HG02981 (cell line): ENCODE results near the gene S100A4.

ENCODE experiments used
- ATAC-seq: cut with Tn5 transposase; IDR thresholded peaks from one replicate; pipeline ENCODE4 v1.9.1; 2021; ENCODE audit warnings: mild to moderate bottlenecking, moderate library complexity; ENCODE audit not compliant: unreplicated experiment

S100A4 gene

DNA sequence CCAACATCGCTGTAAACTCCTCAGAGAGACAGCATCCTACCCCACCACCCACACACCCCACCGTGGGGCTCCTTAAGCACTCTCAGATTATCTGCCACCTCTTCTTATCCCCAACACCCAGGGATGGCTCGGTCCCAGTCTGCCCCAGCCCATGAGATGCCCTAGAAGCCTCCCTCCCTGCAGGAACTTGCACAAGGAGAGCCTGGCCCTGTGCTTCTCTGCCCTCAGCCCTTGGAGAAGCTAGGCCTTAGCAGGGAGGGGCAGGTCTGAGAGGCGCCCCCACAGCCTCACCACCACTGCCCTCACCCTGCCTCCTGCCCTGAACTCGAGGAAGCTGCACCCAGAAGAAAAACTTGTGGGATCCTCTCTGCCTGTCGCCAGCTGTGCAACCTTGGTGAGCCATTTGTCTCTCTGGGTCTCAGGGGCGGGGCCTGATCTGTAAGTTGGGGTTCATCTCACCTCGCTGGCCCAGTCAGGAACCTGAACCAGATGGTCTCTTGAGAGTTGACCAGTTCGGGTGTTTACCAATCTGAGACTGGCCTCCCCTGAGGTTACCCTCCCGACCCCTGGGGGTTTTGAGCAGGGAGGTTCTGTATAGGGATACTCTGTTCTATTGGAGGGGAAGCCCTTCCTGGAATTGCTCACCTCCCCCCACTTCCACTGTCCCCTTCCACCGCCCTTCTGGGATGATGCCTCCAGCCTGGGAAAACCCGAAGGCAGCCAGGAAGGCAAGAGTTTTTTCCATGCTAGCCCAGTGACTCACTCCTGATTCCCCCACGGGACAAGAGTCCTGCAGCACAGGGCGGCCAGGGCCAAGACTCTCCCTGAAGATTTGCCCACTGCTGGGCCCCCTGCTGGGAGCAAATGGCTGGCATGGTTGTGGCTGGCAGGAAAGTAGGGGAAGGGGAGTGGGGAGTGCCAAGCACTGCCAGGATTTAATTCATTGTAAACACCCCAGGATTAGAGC is 3.4 kb upstream of the S100A4 start, which contains the start of gene S100A3:
Gene S100A3, minus strand, starts transcription at position 537 of the 967 bp plus-strand sequence. CDS start 773 bp downstream, outside the sequence.
- ATAC-seq: no peak

DNA sequence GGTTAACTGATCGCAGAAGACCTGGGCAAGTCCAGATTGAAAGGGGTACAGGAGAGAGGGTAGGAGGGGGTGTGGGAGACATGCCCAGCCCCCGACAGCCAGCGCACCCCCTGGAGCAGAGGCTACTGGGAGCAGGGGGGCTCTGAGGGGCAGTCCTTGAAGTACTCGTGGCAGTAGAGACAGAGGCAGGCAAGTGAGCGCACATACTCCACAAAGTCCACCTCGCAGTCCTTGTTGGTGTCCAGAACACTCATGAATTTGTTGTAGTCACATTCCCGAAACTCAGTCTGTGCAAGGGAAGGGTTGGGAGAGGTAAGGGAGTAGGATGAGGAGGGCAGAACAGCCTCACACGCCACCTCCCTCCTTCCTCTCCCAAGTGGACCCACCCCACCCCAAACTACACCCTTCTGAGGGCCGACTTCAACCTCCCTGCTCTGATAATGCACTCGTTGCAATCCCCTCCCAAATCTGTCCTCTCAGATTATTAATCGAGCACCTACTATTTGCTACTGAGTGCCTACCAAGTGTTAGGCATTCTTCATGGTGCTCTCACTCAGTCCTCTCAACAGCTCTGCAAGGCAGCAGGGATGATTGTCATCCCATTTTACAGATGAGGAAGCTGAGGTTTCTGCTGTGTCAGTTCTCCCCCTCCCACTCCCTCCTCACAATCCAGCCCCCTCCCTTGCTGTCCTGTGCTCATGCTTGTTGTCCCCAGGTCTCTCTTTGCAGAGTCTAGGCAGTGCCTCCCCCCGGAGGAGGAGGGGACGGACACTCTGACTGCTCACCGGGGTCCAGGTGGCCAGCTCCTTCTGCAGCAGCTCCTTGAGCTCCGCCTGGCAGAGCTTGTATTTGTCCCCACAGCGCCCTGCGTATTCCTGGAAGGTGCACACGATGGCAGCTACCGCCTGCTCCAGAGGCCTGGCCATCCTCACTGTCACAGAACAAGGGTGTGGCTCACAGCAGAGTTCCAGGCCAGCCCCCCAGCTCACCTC is 2.2 kb upstream of the S100A4 start:
- no peak for ATAC-seq

DNA sequence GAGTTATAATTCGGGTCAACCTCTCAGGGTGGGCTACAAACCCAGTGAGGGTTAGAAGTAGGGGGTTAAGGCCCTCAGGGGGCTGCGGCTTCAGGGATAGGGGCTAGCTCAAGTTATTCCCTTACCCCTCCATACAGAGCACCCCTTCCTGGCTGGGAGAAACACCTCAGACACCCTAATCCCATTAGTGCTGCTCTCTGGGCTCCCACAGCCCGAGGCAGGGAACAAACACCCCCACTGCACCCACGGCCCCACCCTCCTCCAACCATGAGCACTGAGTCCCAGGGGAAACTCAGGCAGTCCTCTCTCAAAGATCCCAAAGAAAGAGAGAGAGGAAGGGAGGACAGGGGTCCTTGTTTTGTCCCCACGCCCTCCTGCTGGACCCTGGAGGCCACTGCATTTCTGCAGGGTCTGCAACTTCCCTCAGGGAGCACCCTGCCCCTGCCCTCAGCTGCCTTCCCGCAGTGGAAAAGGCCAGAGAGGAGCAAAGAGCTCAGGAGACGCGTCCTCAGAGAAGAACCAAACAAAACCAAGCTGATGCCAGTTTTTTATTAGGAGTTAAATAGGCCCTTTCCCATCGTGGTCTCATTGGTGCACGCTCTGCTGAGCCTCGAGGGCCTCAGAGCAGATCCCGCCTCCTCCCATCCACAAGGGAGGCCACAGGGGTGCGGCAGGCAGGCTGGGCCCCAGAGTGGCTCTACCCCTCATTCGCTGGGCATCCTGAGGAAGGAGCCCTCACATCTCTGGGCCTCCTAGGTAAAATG is 1.4 kb upstream of the S100A4 start:
- no peak for ATAC-seq

DNA sequence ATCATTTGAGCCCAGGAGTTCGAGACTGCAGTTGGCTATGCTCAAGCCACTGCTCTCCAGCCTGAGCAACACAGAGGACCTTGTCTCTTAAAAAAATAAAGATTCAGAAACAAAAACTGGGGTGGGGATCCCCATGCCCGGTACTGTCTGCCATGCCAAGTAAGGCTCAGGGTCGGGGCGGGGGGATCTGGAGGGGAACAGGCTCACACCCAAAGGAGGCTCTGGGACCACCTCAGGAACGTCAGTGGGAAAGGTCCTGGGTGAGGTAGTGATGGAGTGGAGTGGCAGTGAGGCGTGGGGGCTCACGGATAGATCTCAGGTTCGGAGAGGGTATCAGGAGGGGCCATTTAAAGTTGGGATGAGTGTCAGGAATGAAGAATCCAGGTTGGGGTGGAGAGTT is 765 bp upstream of the S100A4 start:
- ATAC-seq: no peak

DNA sequence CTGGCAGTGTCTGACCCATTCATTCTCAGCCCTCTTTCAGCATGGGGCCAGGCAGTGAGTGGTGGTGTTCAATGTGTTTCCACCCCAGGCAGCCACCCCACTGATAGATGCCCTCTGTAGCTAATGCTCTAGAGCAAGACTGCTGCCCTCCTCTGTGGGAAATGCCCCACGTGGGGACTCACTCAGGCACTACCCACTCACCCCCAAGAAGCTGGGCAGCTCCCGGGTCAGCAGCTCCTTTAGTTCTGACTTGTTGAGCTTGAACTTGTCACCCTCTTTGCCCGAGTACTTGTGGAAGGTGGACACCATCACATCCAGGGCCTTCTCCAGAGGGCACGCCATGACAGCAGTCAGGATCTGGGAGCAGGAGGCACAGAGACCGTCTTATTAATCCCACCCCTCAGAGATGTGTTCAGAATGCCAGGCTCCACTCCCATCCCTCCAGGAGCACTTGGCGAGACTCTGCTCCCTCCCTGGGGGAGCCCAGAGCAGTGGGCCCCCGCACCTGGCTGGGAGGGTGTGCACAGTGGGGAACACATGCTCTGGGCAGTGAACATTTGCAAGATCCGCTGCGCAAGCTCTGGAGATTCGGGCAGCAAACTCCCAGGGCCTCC is 1.0 kb downstream of the S100A4 start:
- no peak for ATAC-seq

DNA sequence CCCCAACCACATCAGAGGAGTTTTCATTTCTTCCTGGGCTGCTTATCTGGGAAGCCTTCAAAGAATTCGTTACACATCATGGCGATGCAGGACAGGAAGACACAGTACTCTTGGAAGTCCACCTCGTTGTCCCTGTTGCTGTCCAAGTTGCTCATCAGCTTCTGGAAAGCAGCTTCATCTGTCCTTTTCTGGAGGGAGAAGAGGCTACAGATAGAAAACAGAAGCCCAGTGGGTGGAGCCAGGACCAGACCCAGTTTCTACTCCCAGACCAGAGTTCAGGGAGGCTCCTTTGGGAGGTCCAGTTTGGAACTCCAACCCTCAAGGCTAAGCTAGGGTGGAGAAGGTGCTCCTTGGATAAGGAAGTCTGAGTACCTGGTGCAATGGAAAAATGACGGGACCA is 1.9 kb downstream of the S100A4 start:
- no peak for ATAC-seq

DNA sequence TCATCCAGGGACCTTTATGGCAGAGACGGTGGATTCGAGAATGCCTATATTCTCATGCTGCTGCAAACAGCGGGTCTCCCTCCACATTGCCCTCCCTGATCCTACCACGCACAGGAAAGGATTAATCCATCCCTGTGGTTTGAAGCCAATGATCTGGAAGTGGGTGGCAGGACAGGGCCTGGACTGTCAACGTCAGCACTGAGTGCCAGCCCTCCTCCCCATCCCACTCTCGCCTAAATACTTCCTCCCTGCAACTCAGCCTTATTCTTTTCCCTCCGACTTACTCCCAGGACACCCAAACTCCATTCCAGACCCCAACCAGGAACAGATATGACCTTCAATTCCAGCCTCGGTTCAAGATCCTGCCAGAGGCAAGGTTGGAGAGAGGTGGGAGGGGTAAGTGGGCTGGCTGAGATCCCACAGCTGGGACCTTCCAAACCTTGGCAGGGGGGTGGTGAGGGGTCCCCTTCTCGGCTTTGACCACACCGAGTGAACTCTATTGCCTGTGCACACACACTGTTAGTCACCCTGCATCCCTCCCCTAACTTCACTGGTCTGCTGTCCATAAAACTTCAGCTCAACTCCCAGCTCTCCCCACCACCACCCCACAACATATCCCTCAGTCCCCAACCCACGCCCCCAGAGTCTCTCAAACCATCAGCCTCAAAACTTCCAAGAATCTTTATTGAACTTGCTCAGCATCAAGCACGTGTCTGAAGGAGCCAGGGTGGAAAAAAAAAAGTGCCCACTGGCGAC is 2.5 kb downstream of the S100A4 start:
- no peak for ATAC-seq

DNA sequence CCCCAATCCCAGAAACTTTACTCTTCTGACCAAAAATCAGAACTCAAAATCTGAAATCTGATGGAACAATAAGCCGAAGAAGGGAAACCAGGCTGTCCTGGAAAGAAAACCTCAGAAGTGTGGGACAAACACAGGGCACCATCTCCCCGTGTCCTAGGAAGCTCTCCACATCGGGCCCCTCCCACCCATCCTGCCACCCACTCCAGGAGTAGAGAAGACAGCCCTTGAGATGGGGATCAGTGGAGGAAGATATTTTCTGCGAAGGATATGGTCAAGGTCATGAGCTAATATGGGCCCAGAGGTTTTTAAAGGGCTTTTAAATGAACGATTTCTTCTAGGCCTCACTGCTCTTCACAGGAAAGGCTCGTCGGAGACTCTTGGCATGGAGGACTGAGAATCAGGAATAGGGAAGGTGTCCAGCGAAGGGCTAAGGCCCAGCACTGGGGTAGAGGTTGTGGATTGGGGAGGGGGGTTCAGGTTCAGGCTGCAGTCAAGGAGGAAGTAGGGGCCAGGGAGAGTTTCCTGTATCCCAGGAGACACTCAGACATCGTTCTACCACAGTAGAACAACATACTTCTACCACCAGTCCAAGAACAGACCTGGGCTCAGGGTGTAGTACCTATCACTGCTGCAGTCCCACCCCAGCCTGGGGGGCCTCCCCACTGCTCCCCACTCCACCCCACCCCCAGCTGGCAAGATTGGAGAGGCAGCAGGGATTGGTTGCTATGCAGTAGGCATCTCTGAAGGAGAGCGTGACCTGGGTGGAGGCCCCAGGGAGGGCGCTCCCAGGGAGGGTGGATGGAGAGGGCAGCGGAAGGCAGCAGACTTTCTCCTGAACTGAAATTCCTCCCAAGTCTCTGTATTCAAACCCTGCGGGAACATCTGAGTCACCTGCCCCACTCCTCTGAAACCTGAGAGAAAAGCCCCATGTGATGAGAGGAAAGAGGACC is 3.7 kb downstream of the S100A4 start:
- no peak for ATAC-seq

DNA sequence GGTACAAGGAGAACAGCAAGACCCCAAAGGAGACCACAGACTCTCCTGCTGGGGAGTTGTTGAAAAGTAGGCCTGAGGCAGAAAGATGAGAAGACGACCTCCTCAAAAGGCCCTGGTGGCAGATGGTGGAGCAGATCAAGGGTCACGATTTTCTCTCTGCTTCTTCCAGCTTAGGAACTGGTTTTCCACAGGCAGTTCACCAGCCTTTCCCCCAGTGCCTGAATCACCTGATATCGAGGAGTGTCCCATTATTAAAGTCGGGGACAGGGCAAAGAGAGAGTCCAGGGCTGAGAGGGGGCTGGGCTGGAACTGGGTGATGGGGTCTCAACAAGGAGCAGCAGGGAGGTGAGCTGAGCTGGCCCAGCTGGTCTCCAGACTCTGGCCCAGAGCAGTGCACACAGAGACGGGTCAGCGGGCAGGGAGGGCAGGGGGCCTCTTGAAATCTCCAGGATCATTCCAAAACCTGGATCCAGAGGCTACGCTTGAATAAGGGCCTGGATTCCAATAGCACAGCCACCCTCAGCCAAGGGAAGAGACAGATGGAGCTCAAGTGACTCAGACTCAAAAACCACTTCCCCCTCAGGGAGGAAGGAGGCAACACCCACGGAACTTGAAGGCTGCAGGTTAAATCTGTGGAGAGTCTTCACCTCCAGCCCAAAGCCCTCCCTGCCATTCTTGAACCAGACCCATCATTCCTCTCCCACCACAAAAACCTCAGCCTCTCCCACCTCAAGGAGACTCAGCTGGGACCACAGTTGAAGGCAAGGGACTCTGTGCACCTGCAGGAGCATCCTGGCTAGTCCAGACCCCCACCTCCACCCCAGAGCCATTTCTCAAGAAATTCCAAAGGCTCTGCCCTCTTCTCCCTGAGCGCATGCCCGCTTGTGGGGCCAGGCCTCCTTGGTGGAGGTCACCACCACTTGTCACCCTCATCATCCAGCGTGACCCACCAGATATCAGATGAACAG is 4.9 kb downstream of the S100A4 start, which contains the start of gene S100A5:
Gene S100A5, minus strand, starts transcription at position 541 of the 968 bp plus-strand sequence. CDS start 743 bp downstream, outside the sequence.
- ATAC-seq: no peak

DNA sequence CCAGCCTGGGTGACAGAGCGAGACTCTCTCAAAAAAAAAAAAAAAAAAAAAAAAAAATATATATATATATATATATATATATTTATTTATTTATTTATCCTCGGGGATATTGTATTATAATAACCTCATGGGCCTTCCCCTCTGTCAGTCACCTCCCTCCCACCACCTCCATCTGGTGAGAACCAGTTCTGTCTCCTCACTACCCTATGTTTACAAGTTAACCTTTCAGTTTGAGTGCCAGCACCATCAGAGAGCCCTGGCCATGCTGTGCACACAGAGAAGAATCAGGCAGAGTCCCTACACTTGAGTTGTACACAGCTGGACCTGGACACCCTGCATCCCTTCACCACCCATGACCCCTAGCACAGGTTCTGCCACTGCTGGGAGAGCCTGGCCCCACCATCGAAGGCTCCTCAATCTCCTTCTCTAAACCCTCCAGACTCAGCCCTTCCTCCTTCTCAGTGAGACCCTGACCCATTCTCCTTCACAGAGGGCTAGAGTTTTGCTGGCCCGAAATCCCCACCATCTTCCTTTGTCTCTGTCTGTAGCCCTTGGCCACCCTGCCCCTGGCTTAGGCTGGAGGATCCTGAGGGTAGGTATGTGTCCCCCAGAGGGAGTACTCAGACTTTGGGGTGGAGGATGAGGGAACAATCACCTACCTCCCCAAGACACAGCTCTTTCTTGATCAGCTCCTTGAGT is 6.1 kb downstream of the S100A4 start:
- ATAC-seq: no peak

DNA sequence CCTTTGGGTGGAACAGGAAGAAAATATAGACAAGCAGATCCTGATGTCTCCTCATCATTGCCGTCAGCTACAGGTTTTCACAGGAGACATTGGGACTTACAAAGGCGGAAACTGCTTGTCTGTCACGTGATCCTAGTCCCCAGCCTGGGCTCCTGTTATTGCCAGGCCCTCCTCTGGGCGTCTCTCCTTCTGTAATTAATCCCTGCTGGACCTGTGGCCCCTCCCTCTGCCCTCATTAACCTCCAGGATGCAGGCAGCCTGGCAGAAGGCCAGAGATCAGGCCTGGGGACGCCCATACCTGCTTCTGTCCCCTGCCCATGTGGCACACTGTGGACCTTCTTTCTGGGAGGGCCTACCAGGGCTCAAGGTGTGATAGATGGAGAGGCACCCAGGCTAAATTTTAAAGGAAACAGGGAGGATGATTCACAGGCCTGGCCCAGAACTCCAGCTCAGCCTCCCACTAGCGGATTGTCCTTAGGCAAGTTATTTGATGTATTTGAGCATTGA is 7.2 kb downstream of the S100A4 start:
- no peak for ATAC-seq

DNA sequence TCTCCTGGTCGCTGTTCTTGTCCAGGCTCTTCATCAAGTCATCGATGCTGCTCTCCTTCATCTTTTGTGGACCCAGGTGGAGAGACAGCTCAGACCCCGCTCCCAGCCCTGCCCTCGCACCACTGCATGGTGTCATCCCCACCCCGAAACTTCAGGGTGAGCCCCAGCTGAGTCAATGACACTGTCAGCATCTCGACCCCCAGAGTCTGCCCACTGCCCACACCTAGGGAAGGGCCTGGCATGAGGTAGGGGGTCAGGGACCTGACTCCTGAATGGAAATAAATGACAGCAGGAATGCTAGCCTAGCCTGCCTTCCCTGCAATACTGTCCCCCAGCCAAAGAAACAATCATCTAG is 8.3 kb downstream of the S100A4 start:
- no peak for ATAC-seq

DNA sequence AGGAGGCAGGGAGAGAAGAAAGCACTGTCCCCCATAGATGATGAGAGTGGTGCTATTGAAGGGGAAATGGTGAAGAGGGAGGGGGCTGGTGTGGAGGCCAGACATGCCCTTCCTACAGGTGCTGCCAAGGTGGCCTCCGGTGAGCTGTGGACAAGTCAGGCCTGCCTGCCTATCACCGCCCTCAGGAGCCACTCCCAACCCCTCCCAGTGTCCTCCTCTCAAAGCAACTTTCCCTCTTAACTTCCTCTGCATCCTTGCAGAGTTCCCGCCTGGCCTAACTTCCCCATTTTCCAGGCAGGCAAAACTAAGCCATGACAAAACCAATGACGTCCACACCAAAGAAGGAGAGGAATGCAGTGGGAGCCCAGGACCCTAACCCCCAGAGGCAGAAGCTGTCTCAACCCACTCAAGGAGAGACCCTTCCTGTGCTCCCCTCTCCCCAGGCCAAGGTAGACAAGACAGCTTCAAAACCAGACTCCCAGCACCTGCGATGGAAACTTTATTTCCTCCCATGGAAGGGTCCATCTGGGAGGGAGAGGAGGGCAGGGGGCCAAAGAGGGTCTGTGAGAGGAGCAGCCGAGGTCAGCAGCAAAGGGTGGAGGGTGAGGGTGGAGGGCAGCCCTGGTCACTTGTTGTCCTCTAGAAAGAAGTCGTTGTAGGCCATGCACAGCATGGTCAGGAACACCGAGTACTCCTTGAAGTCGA is 8.8 kb downstream of the S100A4 start:
- no peak for ATAC-seq

DNA sequence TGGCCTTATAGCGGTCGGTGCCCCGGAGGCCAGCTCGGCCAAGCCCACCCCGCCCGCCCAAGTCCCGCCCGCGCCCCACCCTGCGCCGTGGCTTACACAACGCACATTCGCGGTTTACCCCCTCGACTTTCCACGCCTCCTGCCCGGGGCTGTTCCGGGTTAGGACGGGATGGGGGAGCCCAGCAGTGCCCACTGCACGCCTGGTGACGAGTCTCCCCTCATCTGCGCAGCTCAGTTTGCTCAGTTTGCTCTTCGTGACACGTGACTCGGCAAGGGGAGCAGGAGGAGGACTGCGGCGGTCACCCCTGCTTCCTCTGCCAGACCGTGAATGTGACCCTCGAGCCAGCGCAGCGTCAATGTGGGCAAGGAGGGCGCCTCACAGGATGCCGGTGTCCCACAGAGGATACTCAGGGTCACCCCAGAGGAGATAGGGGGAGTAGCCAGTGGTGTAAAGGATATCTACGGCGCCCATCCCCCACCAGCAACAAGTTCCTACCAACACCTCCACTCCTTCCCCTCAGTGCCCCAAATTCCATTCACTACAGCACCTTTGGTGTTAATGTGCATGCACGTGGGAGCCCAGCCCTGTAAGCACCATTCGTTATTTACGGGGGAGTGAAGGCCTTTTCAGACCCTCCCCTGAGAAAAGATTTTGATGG is 9.5 kb downstream of the S100A4 start:
- no peak for ATAC-seq
